ENCODE measurements around the gene GMPS.

DNA sequence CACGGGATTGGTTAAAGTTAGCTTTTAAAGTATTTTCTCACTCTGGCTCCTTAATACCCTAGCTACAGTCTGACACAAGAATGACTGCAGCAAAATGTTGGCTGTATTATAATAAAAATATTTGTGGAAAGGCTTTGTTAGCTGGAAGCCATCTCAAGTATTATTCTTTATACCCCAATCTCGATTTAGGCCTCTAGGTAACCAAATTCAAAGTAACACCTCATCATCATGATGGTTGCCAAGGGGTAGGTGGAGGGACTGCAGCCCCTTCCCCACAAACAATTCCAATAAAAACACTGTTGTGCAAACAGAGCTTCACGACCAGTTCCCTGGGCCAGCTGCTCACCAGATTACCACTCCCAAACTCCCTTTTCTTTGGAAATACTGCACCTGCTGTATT is 759 bp upstream of the GMPS start:
- TF ChIP-seq, protein P1, sequence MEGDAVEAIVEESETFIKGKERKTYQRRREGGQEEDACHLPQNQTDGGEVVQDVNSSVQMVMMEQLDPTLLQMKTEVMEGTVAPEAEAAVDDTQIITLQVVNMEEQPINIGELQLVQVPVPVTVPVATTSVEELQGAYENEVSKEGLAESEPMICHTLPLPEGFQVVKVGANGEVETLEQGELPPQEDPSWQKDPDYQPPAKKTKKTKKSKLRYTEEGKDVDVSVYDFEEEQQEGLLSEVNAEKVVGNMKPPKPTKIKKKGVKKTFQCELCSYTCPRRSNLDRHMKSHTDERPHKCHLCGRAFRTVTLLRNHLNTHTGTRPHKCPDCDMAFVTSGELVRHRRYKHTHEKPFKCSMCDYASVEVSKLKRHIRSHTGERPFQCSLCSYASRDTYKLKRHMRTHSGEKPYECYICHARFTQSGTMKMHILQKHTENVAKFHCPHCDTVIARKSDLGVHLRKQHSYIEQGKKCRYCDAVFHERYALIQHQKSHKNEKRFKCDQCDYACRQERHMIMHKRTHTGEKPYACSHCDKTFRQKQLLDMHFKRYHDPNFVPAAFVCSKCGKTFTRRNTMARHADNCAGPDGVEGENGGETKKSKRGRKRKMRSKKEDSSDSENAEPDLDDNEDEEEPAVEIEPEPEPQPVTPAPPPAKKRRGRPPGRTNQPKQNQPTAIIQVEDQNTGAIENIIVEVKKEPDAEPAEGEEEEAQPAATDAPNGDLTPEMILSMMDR (conservative IDR thresholded peaks at IDR 0.05; ENCODE audit: low read depth, low read length), result no peak
- no peak for TF ChIP-seq EZH2 (IDR thresholded peaks at IDR 0.05; ENCODE audit: low read length, unreplicated experiment)
- no peak for TF ChIP-seq EZH2phosphoT487 (IDR thresholded peaks at IDR 0.05; ENCODE audit: borderline replicate concordance, low read length)

All from PC-3 (cell line).